ENCODE measurements around the gene LRRIQ3. TPM values are rescaled to one million over a fixed set of nuclear protein-coding genes. Genes with fewer than 3 reads are reported as not detected.

Gene LRRIQ3
- total RNA-seq, 2 donors from 2014 or later, result 1.2 to 1.5 TPM

GRCh38 chr1:74005533-74005932 lies 192.4 kb downstream of the LRRIQ3 start:
- no peaks in the 10 kb centered on the region for H3K36me3 Mint-ChIP-seq (ENCODE audit: low read depth)
- DNase-seq, result no peak
- H3K4me1 Mint-ChIP-seq, result peaks cover 3% of the 10 kb centered on the region
- no peaks in the 10 kb centered on the region for H3K27me3 ChIP-seq (ENCODE audit: control insufficient read depth, insufficient read depth, low read length, poor library complexity, severe bottlenecking)
- H3K27ac Mint-ChIP-seq, result no peak overlapping the region
- no peak overlapping the region for H3K27ac ChIP-seq (ENCODE audit: low read depth, low read length)
- H3K4me3 ChIP-seq (ENCODE audit: low read length), result no peak overlapping the region
- H3K4me1 ChIP-seq (ENCODE audit: control insufficient read depth, insufficient read depth, low read length), result no peaks in the 10 kb centered on the region
- no peaks in the 10 kb centered on the region for H3K36me3 ChIP-seq (ENCODE audit: control insufficient read depth, insufficient read depth, low read length)
- H3K9me3 ChIP-seq (ENCODE audit: control insufficient read depth, low read length), result peaks cover 16% of the 10 kb centered on the region
- no peaks in the 10 kb centered on the region for H3K27me3 Mint-ChIP-seq (ENCODE audit: insufficient read depth)
- no peak overlapping the region for H3K9ac ChIP-seq (ENCODE audit: extremely low read depth, low read length, poor library complexity, severe bottlenecking)
- H3K4me3 Mint-ChIP-seq, result no peak overlapping the region
- WGBS, 2 experiments (ENCODE audit: insufficient coverage in 1 of 2, insufficient read length in 1 of 2), result 95 to 100% methylated on average over 1 to 4 of the region's 4 CpGs
- TF ChIP-seq CTCF (conservative IDR thresholded peaks at IDR 0.05), result no peak
- peaks cover 15% of the 10 kb centered on the region for H3K9me3 Mint-ChIP-seq

GRCh38 chr1:74003806-74004205 lies 194.2 kb downstream of the LRRIQ3 start:
- peaks cover 3% of the 10 kb centered on the region for H3K4me1 Mint-ChIP-seq

GRCh38 chr1:73998348-73998959 lies 199.5 kb downstream of the LRRIQ3 start:
- no peak overlapping the region for H3K4me3 ChIP-seq (ENCODE audit: low read length)
- H3K9ac ChIP-seq (ENCODE audit: extremely low read depth, low read length, poor library complexity, severe bottlenecking), result no peak overlapping the region
- H3K36me3 ChIP-seq (ENCODE audit: control insufficient read depth, insufficient read depth, low read length), result no peaks in the 10 kb centered on the region
- H3K27me3 ChIP-seq (ENCODE audit: control insufficient read depth, insufficient read depth, low read length, poor library complexity, severe bottlenecking), result no peaks in the 10 kb centered on the region
- 38 to 67% methylated on average over 1 to 2 of the region's 2 CpGs for WGBS, 2 experiments (ENCODE audit: insufficient coverage in 1 of 2, insufficient read length in 1 of 2)
- H3K9me3 ChIP-seq (ENCODE audit: control insufficient read depth, low read length), result peaks cover 16% of the 10 kb centered on the region
- DNase-seq, result no peak
- H3K4me3 Mint-ChIP-seq, result no peak overlapping the region
- peak; percentile 82 for TF ChIP-seq CTCF (conservative IDR thresholded peaks at IDR 0.05)
- peaks cover 12% of the 10 kb centered on the region for H3K9me3 Mint-ChIP-seq
- H3K4me1 ChIP-seq (ENCODE audit: control insufficient read depth, insufficient read depth, low read length), result no peaks in the 10 kb centered on the region
- H3K27ac Mint-ChIP-seq, result no peak overlapping the region
- H3K36me3 Mint-ChIP-seq (ENCODE audit: low read depth), result no peaks in the 10 kb centered on the region
- no peaks in the 10 kb centered on the region for H3K27me3 Mint-ChIP-seq (ENCODE audit: insufficient read depth)
- H3K27ac ChIP-seq (ENCODE audit: low read depth, low read length), result no peak overlapping the region
- no peaks in the 10 kb centered on the region for H3K4me1 Mint-ChIP-seq

More at GRCh38 chr1:74003806-74004205, 194.2 kb downstream of the LRRIQ3 start:
- no peak overlapping the region for H3K9ac ChIP-seq (ENCODE audit: extremely low read depth, low read length, poor library complexity, severe bottlenecking)
- Mint-ChIP-seq H3K27ac (no peak overlapping the region), H3K36me3 (ENCODE audit: low read depth) (no peaks in the 10 kb centered on the region), H3K4me3 (no peak overlapping the region), H3K9me3 (peaks cover 15% of the 10 kb centered on the region), H3K27me3 (ENCODE audit: insufficient read depth) (no peaks in the 10 kb centered on the region)
- H3K4me3 ChIP-seq (ENCODE audit: low read length), result peak overlapping the region; percentile 26
- no peaks in the 10 kb centered on the region for H3K4me1 ChIP-seq (ENCODE audit: control insufficient read depth, insufficient read depth, low read length)
- H3K9me3 ChIP-seq (ENCODE audit: control insufficient read depth, low read length), result peaks cover 16% of the 10 kb centered on the region
- no peak for DNase-seq
- no peak overlapping the region for H3K27ac ChIP-seq (ENCODE audit: low read depth, low read length)
- H3K27me3 ChIP-seq (ENCODE audit: control insufficient read depth, insufficient read depth, low read length, poor library complexity, severe bottlenecking), result no peaks in the 10 kb centered on the region
- TF ChIP-seq CTCF (conservative IDR thresholded peaks at IDR 0.05), result no peak
- H3K36me3 ChIP-seq (ENCODE audit: control insufficient read depth, insufficient read depth, low read length), result no peaks in the 10 kb centered on the region

Data from endodermal cell (in vitro differentiated cells).